Measurements from ENCODE around the gene NDUFC2. TPM values are rescaled to one million over a fixed set of nuclear protein-coding genes. Genes with fewer than 3 reads are reported as not detected.

NDUFC2 gene
- total RNA-seq, 1 donor from 2014 or later, result 236 TPM

DNA sequence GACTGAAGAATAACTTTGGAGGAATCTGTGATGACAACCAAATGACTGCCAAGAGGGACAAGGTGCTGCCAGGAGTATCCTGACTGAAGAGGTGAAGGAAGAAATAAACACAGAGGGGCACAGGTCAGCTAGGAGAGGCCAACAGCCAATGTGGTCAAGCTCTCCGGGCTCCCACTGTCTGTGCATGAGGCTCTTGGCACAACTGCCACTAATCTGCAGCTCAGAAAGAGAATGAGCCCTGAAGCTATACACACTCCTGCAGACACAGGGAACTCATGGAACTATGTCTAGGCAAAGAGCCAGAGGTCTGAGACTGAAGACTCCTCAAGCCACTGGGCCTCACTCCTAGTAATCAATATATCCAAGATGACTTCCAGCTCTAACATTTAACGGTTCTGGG lies 9.0 kb downstream of the NDUFC2 start:
- DNase-seq (ENCODE audit: low read depth, low spot score), result no peak
- H3K4me1 Mint-ChIP-seq, result peaks cover 7% of the 10 kb centered on the region
- H3K27me3 Mint-ChIP-seq (ENCODE audit: low read depth), result no peaks in the 10 kb centered on the region
- TF ChIP-seq, protein P1, sequence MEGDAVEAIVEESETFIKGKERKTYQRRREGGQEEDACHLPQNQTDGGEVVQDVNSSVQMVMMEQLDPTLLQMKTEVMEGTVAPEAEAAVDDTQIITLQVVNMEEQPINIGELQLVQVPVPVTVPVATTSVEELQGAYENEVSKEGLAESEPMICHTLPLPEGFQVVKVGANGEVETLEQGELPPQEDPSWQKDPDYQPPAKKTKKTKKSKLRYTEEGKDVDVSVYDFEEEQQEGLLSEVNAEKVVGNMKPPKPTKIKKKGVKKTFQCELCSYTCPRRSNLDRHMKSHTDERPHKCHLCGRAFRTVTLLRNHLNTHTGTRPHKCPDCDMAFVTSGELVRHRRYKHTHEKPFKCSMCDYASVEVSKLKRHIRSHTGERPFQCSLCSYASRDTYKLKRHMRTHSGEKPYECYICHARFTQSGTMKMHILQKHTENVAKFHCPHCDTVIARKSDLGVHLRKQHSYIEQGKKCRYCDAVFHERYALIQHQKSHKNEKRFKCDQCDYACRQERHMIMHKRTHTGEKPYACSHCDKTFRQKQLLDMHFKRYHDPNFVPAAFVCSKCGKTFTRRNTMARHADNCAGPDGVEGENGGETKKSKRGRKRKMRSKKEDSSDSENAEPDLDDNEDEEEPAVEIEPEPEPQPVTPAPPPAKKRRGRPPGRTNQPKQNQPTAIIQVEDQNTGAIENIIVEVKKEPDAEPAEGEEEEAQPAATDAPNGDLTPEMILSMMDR (conservative IDR thresholded peaks at IDR 0.05), result no peak
- no peak overlapping the region for H3K4me3 Mint-ChIP-seq
- no peak overlapping the region for H3K27ac Mint-ChIP-seq (ENCODE audit: unreplicated experiment)
- no peaks in the 10 kb centered on the region for H3K9me3 Mint-ChIP-seq
- peaks cover 16% of the 10 kb centered on the region for H3K36me3 Mint-ChIP-seq (ENCODE audit: low read depth)

DNA sequence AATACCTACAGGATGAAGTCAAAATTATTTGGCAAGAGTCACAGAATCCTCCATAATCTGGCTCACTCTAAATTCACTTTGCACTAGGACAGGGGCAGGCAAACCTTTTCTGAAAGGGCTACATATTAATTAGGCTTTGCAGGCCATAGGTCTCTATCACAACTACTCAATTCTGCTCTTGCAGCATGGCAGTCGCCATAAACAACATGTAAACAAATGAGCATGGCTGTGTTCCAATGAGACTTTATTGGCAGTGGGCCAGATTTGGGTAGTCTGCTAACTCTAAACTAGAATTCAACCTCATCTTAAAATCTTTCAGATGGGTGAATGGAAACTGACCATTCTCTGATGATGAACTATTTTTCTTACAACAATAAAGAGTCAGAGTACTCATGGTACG lies 10.2 kb downstream of the NDUFC2 start:
- Mint-ChIP-seq H3K9me3 (no peaks in the 10 kb centered on the region), H3K27me3 (ENCODE audit: low read depth) (no peaks in the 10 kb centered on the region), H3K27ac (ENCODE audit: unreplicated experiment) (no peak overlapping the region), H3K4me1 (peaks cover under 1% of the 10 kb centered on the region), H3K4me3 (no peak overlapping the region), H3K36me3 (ENCODE audit: low read depth) (peaks cover 13% of the 10 kb centered on the region)
- DNase-seq (ENCODE audit: low read depth, low spot score), result no peak
- TF ChIP-seq, protein P1 (conservative IDR thresholded peaks at IDR 0.05), result no peak

DNA sequence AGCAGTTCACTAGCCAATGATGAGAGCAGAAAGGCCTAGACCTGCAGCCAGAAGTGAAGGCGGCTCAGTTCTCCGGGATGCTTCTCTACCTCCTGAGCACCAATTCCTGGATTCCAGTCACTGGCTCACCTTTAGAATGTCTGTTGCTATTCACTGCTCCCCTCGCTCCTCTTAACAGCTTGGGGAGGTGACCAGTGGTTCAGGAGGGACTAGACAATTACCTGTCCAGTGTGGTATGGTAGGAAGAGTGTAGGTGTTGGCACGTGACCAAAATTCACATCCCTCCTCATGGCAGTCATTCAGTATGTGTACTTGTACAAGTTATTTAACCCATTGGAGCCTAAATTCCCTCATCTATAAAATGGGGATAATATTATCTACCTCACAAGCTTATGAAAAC lies 12.0 kb downstream of the NDUFC2 start:
- no peaks in the 10 kb centered on the region for H3K4me1 Mint-ChIP-seq
- H3K4me3 Mint-ChIP-seq, result no peak overlapping the region
- H3K9me3 Mint-ChIP-seq, result no peaks in the 10 kb centered on the region
- DNase-seq (ENCODE audit: low read depth, low spot score), result no peak
- no peaks in the 10 kb centered on the region for H3K27me3 Mint-ChIP-seq (ENCODE audit: low read depth)
- peaks cover 13% of the 10 kb centered on the region for H3K36me3 Mint-ChIP-seq (ENCODE audit: low read depth)
- TF ChIP-seq, protein P1 (conservative IDR thresholded peaks at IDR 0.05), result no peak
- H3K27ac Mint-ChIP-seq (ENCODE audit: unreplicated experiment), result no peak overlapping the region

DNA sequence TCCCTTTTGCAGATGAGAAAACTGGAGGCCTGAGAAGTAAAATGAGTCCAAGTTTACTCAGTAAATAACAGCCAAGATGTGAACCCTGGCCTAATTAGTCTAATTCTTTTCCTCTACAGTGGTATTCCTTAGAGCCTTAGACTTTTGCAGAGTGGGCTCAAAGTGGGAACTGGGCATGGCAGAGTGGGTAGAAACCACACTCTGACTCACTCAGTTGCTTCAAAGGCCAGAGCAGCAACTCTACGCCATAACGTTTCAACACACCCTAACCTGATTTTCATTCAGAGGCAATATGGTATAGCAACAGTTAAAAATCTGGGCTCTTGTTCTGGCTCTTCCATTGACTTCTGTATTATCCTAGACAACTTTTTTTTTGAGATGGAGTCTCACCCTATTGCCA lies 13.2 kb downstream of the NDUFC2 start:
- no peaks in the 10 kb centered on the region for H3K4me1 Mint-ChIP-seq
- no peak overlapping the region for H3K27ac Mint-ChIP-seq (ENCODE audit: unreplicated experiment)
- H3K27me3 Mint-ChIP-seq (ENCODE audit: low read depth), result no peaks in the 10 kb centered on the region
- TF ChIP-seq, protein P1 (conservative IDR thresholded peaks at IDR 0.05), result no peak
- peaks cover 10% of the 10 kb centered on the region for H3K36me3 Mint-ChIP-seq (ENCODE audit: low read depth)
- no peak for DNase-seq (ENCODE audit: low read depth, low spot score)
- no peaks in the 10 kb centered on the region for H3K9me3 Mint-ChIP-seq
- H3K4me3 Mint-ChIP-seq, result no peak overlapping the region

DNA sequence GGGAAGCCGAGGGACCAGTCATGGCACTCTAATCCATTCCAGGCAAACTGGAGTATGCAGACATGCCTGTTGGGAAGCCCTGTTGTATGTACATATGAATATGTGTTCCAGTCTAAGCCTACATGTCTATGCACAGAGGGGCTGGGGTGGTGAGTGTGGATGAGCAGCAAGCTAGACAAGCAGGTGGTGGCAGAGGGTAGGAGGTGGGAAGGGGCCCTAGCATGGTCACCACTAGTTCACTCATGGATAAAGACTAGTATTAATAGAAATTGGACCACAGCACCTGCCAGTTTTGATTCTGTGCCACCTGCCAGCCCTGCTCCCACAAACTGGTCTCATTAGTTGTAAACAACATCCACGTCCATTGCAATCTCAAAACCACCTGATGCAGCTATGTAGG lies 14.5 kb downstream of the NDUFC2 start:
- Mint-ChIP-seq H3K27ac (ENCODE audit: unreplicated experiment) (no peak overlapping the region), H3K9me3 (no peaks in the 10 kb centered on the region), H3K27me3 (ENCODE audit: low read depth) (no peaks in the 10 kb centered on the region), H3K36me3 (ENCODE audit: low read depth) (peaks cover 8% of the 10 kb centered on the region), H3K4me3 (no peak overlapping the region), H3K4me1 (no peaks in the 10 kb centered on the region)
- TF ChIP-seq, protein P1 (conservative IDR thresholded peaks at IDR 0.05), result no peak
- DNase-seq (ENCODE audit: low read depth, low spot score), result no peak

Measured in neural crest cell (in vitro differentiated cells).